BJ (cell line): Measurements from ENCODE around the gene B3GLCT. TPM values are rescaled to one million over a fixed set of nuclear protein-coding genes. Genes with fewer than 3 reads are reported as not detected.

Source experiments
- CTCF ChIA-PET: fragments of 350-600 bp; formaldehyde crosslinking; extraction: SDS; loops from one replicate; lab custom pipeline; 2021; ENCODE audit warnings: antibody characterized with exemption, inconsistent platforms; lab: Yijun Ruan, JAX
- POLR2A ChIA-PET: fragments of 300-600 bp; sonication (Branson Sonifier 250); formaldehyde crosslinking; extraction: SDS; loops from one replicate; lab custom pipeline; 2021; ENCODE audit warnings: antibody characterized with exemption; lab: Charles Lee
- DNase-seq: peaks from one replicate; pipeline ENCODE4 v3.0.0-alpha.2; 2011; ENCODE audit warnings: low read depth
- H3K27me3 ChIP-seq: 2 replicates; pipeline ENCODE4 v1.6.0; 2011; ENCODE audit warnings: low read length; ENCODE audit not compliant: control insufficient read depth, insufficient read depth
- H3K36me3 ChIP-seq: 2 replicates; pipeline ENCODE4 v1.5.1; 2011; ENCODE audit warnings: low read length; ENCODE audit not compliant: control insufficient read depth, insufficient read depth
- H3K4me3 ChIP-seq: 2 replicates; pipeline ENCODE4 v1.5.1; 2011; ENCODE audit warnings: low read depth, mild to moderate bottlenecking, control low read depth, low read length
- CTCF ChIP-seq: IDR thresholded peaks from 2 replicates; pipeline ENCODE4 v1.5.1; 2011; ENCODE audit warnings: low read depth, mild to moderate bottlenecking, control low read depth, inconsistent platforms, low read length, moderate library complexity; ENCODE audit not compliant: insufficient read depth
- polyA plus RNA-seq: library from polyadenylated mRNA; depleted of rRNA; stranded (reverse); fragments of >200 nt; gene quantifications from 2 replicates; pipeline ENCODE4 v1.2.3, GENCODE V29; 2011

The B3GLCT gene
- polyA plus RNA-seq, 1 experiment: 3.3 TPM

GRCh38 chr13:31204592-31204991 lies 4.8 kb downstream of the B3GLCT start:
- ChIA-PET POLR2A (no interaction called here), CTCF (no interaction called here)
- DNase-seq: peak; percentile 27
- TF ChIP-seq CTCF: no peak
- H3K4me3 ChIP-seq: no peak overlapping the region
- H3K27me3 ChIP-seq: no peaks in the 10 kb centered on the region
- H3K36me3 ChIP-seq: no peaks in the 10 kb centered on the region

GRCh38 chr13:31207661-31208552 lies 8.1 kb downstream of the B3GLCT start:
- TF ChIP-seq CTCF: no peak
- no peak for DNase-seq
- ChIA-PET CTCF (no interaction called here), POLR2A (no interaction called here)
- no peaks in the 10 kb centered on the region for H3K36me3 ChIP-seq
- no peaks in the 10 kb centered on the region for H3K27me3 ChIP-seq
- H3K4me3 ChIP-seq: no peak overlapping the region

GRCh38 chr13:31208559-31209122 lies 8.9 kb downstream of the B3GLCT start:
- ChIA-PET CTCF (interaction anchor here (0.5 to 1.0 kb wide), 2 partner anchors 9 to 208 kb away, joined by 3 to 6 read pairs; partner anchors contain the start of gene B3GLCT), POLR2A (no interaction called here)
- Histone ChIP-seq H3K36me3 (no peaks in the 10 kb centered on the region), H3K4me3 (no peak overlapping the region), H3K27me3 (no peaks in the 10 kb centered on the region)
- no peak for DNase-seq
- TF ChIP-seq CTCF: no peak

- no peaks in the 10 kb centered on the region for H3K36me3 ChIP-seq
- POLR2A ChIA-PET: no interaction called here
- no peaks in the 10 kb centered on the region for H3K27me3 ChIP-seq
- no peak for DNase-seq
- no peak for TF ChIP-seq CTCF
- CTCF ChIA-PET: interaction anchor here (0.5 to 1.0 kb wide), 2 partner anchors 10 to 208 kb away, joined by 3 to 6 read pairs; partner anchors contain the start of gene B3GLCT
- no peak overlapping the region for H3K4me3 ChIP-seq
These were observed 9.5 kb downstream of the B3GLCT start for GRCh38 chr13:31209172-31209840.

DNA sequence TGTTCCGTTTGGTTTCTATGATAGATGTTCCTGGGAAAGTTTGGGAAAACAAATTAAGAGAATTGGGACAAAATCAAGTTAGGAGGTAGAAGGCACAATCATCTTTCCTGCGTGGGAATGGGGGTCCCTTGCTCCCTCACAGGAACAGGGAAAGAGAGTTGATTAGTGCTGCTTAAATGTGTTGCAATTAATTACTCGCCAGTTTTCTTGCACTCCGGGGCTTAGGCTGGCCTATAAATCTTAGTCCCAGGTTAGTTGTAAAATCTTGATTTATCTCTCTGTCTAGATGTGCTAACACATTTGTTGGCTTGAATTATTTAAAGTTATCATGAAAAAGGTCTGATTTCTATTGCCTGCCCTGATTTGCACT lies 10.1 kb downstream of the B3GLCT start:
- Histone ChIP-seq H3K36me3 (no peaks in the 10 kb centered on the region), H3K4me3 (no peak overlapping the region), H3K27me3 (no peaks in the 10 kb centered on the region)
- POLR2A ChIA-PET: no interaction called here
- CTCF ChIA-PET: no interaction called here
- no peak for DNase-seq
- TF ChIP-seq CTCF: no peak
